Loucy (cell line): ENCODE data around the gene NLRC3.

Experiments used
- EZH2phosphoT487 ChIP-seq: fragments of 200-600 bp; IDR thresholded peaks from 2 replicates; pipeline ENCODE4 v1.6.1; 2018; ENCODE audit warnings: antibody characterized with exemption, mild to moderate bottlenecking, moderate library complexity, borderline replicate concordance
- TF ChIP-seq, protein P1 (sequence below): fragments of 200-600 bp; sonication (generic); conservative IDR thresholded peaks from 2 replicates; pipeline ENCODE4 v1.5.1; 2014; ENCODE audit warnings: mild to moderate bottlenecking, antibody characterized with exemption, low read length

DNA sequence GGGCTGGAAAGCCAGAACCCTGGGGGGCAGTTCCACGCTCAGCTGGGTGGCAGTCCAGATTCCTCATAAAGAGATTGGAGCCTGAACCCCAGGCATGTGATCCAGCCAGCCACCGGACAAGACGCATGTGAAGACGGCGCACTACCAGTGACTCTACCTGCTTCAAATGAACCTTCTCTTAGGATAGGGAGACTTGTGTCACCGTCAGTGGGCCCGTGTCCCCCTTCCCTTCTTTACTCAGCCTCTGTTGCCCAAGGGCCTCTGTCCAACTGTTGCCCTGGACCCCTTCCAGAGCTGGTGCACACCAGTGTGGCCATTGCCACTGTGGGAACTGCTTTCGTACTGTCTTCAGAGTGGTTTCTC, 58.2 kb downstream of the NLRC3 start:
- TF ChIP-seq, protein P1, sequence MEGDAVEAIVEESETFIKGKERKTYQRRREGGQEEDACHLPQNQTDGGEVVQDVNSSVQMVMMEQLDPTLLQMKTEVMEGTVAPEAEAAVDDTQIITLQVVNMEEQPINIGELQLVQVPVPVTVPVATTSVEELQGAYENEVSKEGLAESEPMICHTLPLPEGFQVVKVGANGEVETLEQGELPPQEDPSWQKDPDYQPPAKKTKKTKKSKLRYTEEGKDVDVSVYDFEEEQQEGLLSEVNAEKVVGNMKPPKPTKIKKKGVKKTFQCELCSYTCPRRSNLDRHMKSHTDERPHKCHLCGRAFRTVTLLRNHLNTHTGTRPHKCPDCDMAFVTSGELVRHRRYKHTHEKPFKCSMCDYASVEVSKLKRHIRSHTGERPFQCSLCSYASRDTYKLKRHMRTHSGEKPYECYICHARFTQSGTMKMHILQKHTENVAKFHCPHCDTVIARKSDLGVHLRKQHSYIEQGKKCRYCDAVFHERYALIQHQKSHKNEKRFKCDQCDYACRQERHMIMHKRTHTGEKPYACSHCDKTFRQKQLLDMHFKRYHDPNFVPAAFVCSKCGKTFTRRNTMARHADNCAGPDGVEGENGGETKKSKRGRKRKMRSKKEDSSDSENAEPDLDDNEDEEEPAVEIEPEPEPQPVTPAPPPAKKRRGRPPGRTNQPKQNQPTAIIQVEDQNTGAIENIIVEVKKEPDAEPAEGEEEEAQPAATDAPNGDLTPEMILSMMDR: no peak
- no peak for TF ChIP-seq EZH2phosphoT487
